Panc1 (cell line): ENCODE measurements around the gene INPPL1.

Experiments
- POLR2AphosphoS5 ChIP-seq: IDR thresholded peaks from 2 replicates; pipeline ENCODE4 v1.6.1; 2012; ENCODE audit warnings: mild to moderate bottlenecking, low read depth, low read length, moderate library complexity
- TF ChIP-seq, protein P1 (sequence below), 2 experiments: IDR thresholded peaks; 2 replicates each; pipeline ENCODE4 v1.6.1; 2011 to 2012; ENCODE audit warnings: low read depth in 2 of 2, control low read depth in 1 of 2, low read length in 1 of 2, mild to moderate bottlenecking in 1 of 2, moderate library complexity in 1 of 2; ENCODE audit not compliant: insufficient read depth in 1 of 2

DNA sequence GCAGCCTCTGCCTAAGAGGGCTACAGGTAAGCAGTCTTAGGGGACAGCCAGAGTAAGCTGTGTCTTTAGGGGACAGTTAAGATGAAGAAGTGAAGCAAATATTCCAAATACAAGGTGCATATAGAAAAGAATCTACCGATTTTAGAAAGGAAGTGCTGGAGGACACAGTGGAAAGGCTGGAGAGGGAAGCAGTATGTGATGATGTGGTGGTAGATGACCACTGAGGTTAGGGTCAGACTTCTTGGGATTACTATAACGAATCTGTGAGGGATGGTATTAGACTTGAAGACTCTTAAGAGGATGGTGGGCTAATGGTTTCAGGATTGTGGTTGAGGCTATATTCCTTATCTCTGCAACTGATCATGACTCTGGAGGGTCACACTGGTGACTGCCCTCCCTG, 59.4 kb downstream of the INPPL1 start:
- TF ChIP-seq, protein P1, sequence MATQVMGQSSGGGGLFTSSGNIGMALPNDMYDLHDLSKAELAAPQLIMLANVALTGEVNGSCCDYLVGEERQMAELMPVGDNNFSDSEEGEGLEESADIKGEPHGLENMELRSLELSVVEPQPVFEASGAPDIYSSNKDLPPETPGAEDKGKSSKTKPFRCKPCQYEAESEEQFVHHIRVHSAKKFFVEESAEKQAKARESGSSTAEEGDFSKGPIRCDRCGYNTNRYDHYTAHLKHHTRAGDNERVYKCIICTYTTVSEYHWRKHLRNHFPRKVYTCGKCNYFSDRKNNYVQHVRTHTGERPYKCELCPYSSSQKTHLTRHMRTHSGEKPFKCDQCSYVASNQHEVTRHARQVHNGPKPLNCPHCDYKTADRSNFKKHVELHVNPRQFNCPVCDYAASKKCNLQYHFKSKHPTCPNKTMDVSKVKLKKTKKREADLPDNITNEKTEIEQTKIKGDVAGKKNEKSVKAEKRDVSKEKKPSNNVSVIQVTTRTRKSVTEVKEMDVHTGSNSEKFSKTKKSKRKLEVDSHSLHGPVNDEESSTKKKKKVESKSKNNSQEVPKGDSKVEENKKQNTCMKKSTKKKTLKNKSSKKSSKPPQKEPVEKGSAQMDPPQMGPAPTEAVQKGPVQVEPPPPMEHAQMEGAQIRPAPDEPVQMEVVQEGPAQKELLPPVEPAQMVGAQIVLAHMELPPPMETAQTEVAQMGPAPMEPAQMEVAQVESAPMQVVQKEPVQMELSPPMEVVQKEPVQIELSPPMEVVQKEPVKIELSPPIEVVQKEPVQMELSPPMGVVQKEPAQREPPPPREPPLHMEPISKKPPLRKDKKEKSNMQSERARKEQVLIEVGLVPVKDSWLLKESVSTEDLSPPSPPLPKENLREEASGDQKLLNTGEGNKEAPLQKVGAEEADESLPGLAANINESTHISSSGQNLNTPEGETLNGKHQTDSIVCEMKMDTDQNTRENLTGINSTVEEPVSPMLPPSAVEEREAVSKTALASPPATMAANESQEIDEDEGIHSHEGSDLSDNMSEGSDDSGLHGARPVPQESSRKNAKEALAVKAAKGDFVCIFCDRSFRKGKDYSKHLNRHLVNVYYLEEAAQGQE (IDR thresholded peaks at IDR 0.05; ENCODE audit: insufficient read depth in 1 of 2, low read depth in 2 of 2, low read length in 1 of 2): no peak
- no peak for TF ChIP-seq POLR2AphosphoS5
